SH-SY5Y (cell line): ENCODE data around the gene HARS1.

Experiments
- GATA2 ChIP-seq: IDR thresholded peaks from 2 replicates; pipeline ENCODE4 v1.6.1; 2011; ENCODE audit warnings: mild to moderate bottlenecking, low read depth, low read length
- GATA3 ChIP-seq: IDR thresholded peaks from 2 replicates; pipeline ENCODE4 v1.6.1; 2011; ENCODE audit warnings: low read depth, mild to moderate bottlenecking, low read length, moderate library complexity

GRCh38 chr5:140710899-140711552, 19.9 kb upstream of the HARS1 start:
- TF ChIP-seq GATA2: no peak
- no peak for TF ChIP-seq GATA3
